Endothelial cell (in vitro differentiated cells): ENCODE measurements around the gene CES4A. TPM values are rescaled to one million over a fixed set of nuclear protein-coding genes. Genes with fewer than 3 reads are reported as not detected.

Source experiments
- DNase-seq: peaks from one replicate; pipeline ENCODE4 v3.0.0; 2021; ENCODE audit warnings: low spot score
- H3K27ac Mint-ChIP-seq: one replicate; pipeline ENCODE4 v1.8.0; 2021; ENCODE audit warnings: mixed read lengths, inconsistent platforms; ENCODE audit not compliant: unreplicated experiment
- H3K27me3 Mint-ChIP-seq: one replicate; pipeline ENCODE4 v1.8.0; 2021; ENCODE audit warnings: mild to moderate bottlenecking, moderate library complexity, mixed read lengths, inconsistent platforms; ENCODE audit not compliant: unreplicated experiment
- H3K36me3 Mint-ChIP-seq: one replicate; pipeline ENCODE4 v1.8.0; 2021; ENCODE audit warnings: mild to moderate bottlenecking, low read depth, mixed read lengths, inconsistent platforms; ENCODE audit not compliant: unreplicated experiment
- H3K4me1 Mint-ChIP-seq: one replicate; pipeline ENCODE4 v1.8.0; 2021; ENCODE audit warnings: mild to moderate bottlenecking, mixed read lengths, inconsistent platforms; ENCODE audit not compliant: unreplicated experiment
- H3K4me3 Mint-ChIP-seq: one replicate; pipeline ENCODE4 v1.8.0; 2021; ENCODE audit warnings: mild to moderate bottlenecking, mixed read lengths, inconsistent platforms; ENCODE audit not compliant: unreplicated experiment
- H3K9me3 Mint-ChIP-seq: one replicate; pipeline ENCODE4 v1.8.0; 2021; ENCODE audit warnings: mixed read lengths, inconsistent platforms; ENCODE audit not compliant: unreplicated experiment
- CTCF ChIP-seq: fragments of 200-600 bp; sonication (generic); IDR thresholded peaks from one replicate; pipeline ENCODE4 v1.5.0; 2021; ENCODE audit warnings: antibody characterized with exemption; ENCODE audit not compliant: unreplicated experiment
- total RNA-seq: library from RNA; stranded (reverse); fragmentation: NEBNext Ultra II Directional; extraction: Animal tissue kit (Norgen Biotek cat#: 25700); gene quantifications from one replicate; pipeline ENCODE4 v1.2.1, GENCODE V29; 2021; ENCODE audit not compliant: unreplicated experiment

Gene CES4A
- total RNA-seq, 1 donor from 2014 or later: 1.1 TPM

GRCh38 chr16:66947302-66948065 is 40.9 kb upstream of the CES4A start:
- peaks cover 6% of the 10 kb centered on the region for H3K36me3 Mint-ChIP-seq
- peak; percentile 92 for TF ChIP-seq CTCF
- H3K27ac Mint-ChIP-seq: no peak overlapping the region
- peak; percentile 80 for DNase-seq
- H3K27me3 Mint-ChIP-seq: no peaks in the 10 kb centered on the region
- no peak overlapping the region for H3K4me3 Mint-ChIP-seq
- H3K4me1 Mint-ChIP-seq: peaks cover 5% of the 10 kb centered on the region
- H3K9me3 Mint-ChIP-seq: no peaks in the 10 kb centered on the region

GRCh38 chr16:66948134-66948836 is 40.1 kb upstream of the CES4A start:
- no peaks in the 10 kb centered on the region for H3K4me1 Mint-ChIP-seq
- TF ChIP-seq CTCF: no peak
- H3K36me3 Mint-ChIP-seq: no peaks in the 10 kb centered on the region
- H3K4me3 Mint-ChIP-seq: no peak overlapping the region
- no peak overlapping the region for H3K27ac Mint-ChIP-seq
- DNase-seq: no peak
- H3K27me3 Mint-ChIP-seq: no peaks in the 10 kb centered on the region
- no peaks in the 10 kb centered on the region for H3K9me3 Mint-ChIP-seq

DNA sequence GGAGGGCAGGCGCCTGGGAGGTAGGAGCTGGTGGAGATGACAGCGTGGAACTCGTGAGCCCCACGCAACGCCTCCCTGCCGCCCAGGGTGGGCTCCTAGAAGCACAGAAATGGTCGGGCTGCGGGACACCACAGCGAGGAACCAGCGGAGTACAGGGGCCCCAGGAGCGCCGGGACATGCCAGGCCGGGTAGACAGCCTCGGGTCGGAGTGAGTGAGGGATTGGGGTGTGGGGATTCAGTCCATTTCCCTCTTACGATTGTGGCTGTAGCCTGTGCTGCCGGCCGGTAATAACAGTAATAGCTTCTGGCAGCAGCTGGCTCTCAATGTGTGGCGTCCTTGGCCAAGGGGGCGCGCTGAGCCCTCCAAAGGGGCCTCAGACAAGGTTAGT is 39.6 kb upstream of the CES4A start:
- no peaks in the 10 kb centered on the region for H3K36me3 Mint-ChIP-seq
- no peak overlapping the region for H3K4me3 Mint-ChIP-seq
- no peaks in the 10 kb centered on the region for H3K4me1 Mint-ChIP-seq
- H3K27me3 Mint-ChIP-seq: no peaks in the 10 kb centered on the region
- no peak for TF ChIP-seq CTCF
- H3K27ac Mint-ChIP-seq: no peak overlapping the region
- DNase-seq: no peak
- no peaks in the 10 kb centered on the region for H3K9me3 Mint-ChIP-seq

- no peaks in the 10 kb centered on the region for H3K9me3 Mint-ChIP-seq
- no peaks in the 10 kb centered on the region for H3K36me3 Mint-ChIP-seq
- no peak for TF ChIP-seq CTCF
- H3K27ac Mint-ChIP-seq: no peak overlapping the region
- no peaks in the 10 kb centered on the region for H3K27me3 Mint-ChIP-seq
- no peaks in the 10 kb centered on the region for H3K4me1 Mint-ChIP-seq
- H3K4me3 Mint-ChIP-seq: no peak overlapping the region
- DNase-seq: no peak
Measured at GRCh38 chr16:66949472-66949871, 38.9 kb upstream of the CES4A start.

DNA sequence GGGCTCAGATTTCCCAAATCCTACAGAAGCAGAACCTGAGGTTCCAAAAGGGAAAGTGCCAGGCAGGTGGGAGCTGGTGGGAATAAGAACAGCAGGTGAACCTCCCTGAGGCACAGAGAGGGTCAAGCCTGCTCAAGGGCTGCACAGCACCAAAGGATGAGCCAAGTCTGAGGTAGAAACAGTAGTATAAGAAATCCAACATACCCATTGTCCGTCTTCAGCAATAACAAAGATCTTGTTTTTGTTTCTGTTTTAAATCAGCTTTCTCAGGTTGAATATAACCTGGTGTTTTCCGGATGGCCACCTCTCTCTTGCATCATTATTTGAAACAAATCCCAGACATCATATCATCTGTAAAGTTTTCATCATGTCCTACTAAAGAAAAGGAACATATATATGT is 38.0 kb upstream of the CES4A start:
- DNase-seq: no peak
- Mint-ChIP-seq H3K4me3 (no peak overlapping the region), H3K27me3 (no peaks in the 10 kb centered on the region)

More for the DNA sequence above, 38.0 kb upstream of the CES4A start:
- no peaks in the 10 kb centered on the region for H3K36me3 Mint-ChIP-seq
- no peaks in the 10 kb centered on the region for H3K4me1 Mint-ChIP-seq
- TF ChIP-seq CTCF: no peak
- H3K9me3 Mint-ChIP-seq: no peaks in the 10 kb centered on the region
- no peak overlapping the region for H3K27ac Mint-ChIP-seq
